GM12864 (cell line): Measurements from ENCODE around the gene RAB40AL.
"Not testable (repeated sequence)": the region's sequence is repeated elsewhere in the genome, so short reads cannot be mapped to it uniquely, and the experiment has no call there.

Source experiments
- DNase-seq: peaks from one replicate; pipeline ENCODE4 v3.0.0-alpha.2; 2011; ENCODE audit warnings: low read depth
- H3K4me3 ChIP-seq: 2 replicates; pipeline ENCODE4 v1.5.1; 2011; ENCODE audit warnings: mild to moderate bottlenecking, low read depth, low read length, control low read depth
- CTCF ChIP-seq: IDR thresholded peaks from 2 replicates; pipeline ENCODE4 v1.5.1; 2011; ENCODE audit warnings: low read depth, mild to moderate bottlenecking, moderate library complexity, low read length, control low read depth, inconsistent platforms; ENCODE audit errors: missing control alignments

Gene RAB40AL

GRCh38 chrX:102936972-102937371 is at the start of gene RAB40AL:
TSS of gene RAB40AL (plus strand) at chrX:102937272. CDS start at chrX:102937319, 47 bp downstream.
- not testable (repeated sequence) for DNase-seq, H3K4me3 ChIP-seq

- TF ChIP-seq CTCF = no peak
- DNase-seq = no peak
- no peak overlapping the region for H3K4me3 ChIP-seq
These were observed 49.4 kb upstream of the RAB40AL start for GRCh38 chrX:102887687-102888086.

GRCh38 chrX:102892103-102892502 is 45.0 kb upstream of the RAB40AL start:
- H3K4me3 ChIP-seq = no peak overlapping the region
- no peak for DNase-seq
- TF ChIP-seq CTCF = no peak

GRCh38 chrX:102899940-102900916 is 36.8 kb upstream of the RAB40AL start:
- H3K4me3 ChIP-seq = no peak overlapping the region
- peak; percentile 12 for DNase-seq
- peak; percentile 60 for TF ChIP-seq CTCF

- DNase-seq = no peak
- no peak for TF ChIP-seq CTCF
- H3K4me3 ChIP-seq = no peak overlapping the region
These were observed 34.7 kb upstream of the RAB40AL start for GRCh38 chrX:102902355-102902754.

GRCh38 chrX:102930990-102931756 is 5.9 kb upstream of the RAB40AL start:
- H3K4me3 ChIP-seq = no peak overlapping the region
- no peak for DNase-seq
- no peak for TF ChIP-seq CTCF

GRCh38 chrX:102934624-102935023 is 2.4 kb upstream of the RAB40AL start:
- H3K4me3 ChIP-seq = no peak overlapping the region
- no peak for DNase-seq
- peak; percentile 71 for TF ChIP-seq CTCF
